HepG2 (cell line): ENCODE results near the gene EGLN2. TPM values are rescaled to one million over a fixed set of nuclear protein-coding genes. Genes with fewer than 3 reads are reported as not detected.

Source experiments
- CCAR2 ChIP-seq: fragments of 200-400 bp; formaldehyde crosslinking; optimal IDR thresholded peaks from 2 replicates; pipeline ENCODE3; 2018; ENCODE audit warnings: low read depth, mild to moderate bottlenecking, low read length, moderate library complexity
- CCDC6 ChIP-seq: sonication (generic); formaldehyde crosslinking; IDR thresholded peaks from 2 replicates; pipeline ENCODE4 v1.8.1; 2022; ENCODE audit warnings: mild to moderate bottlenecking, missing genetic modification reagents, moderate library complexity
- CHCHD3 ChIP-seq: sonication (generic); formaldehyde crosslinking; IDR thresholded peaks from 2 replicates; pipeline ENCODE4 v1.8.0; 2022; ENCODE audit warnings: mild to moderate bottlenecking, missing genetic modification reagents, moderate library complexity
- FLYWCH1 ChIP-seq: sonication (generic); formaldehyde crosslinking; IDR thresholded peaks from 2 replicates; pipeline ENCODE4 v1.8.1; 2023; ENCODE audit warnings: mild to moderate bottlenecking, missing genetic modification reagents
- HDAC2 ChIP-seq: sonication (generic); formaldehyde crosslinking; IDR thresholded peaks from 2 replicates; pipeline ENCODE4 v1.4.0; 2020; ENCODE audit warnings: missing genetic modification reagents
- HIC2 ChIP-seq: sonication (generic); formaldehyde crosslinking; IDR thresholded peaks from 2 replicates; pipeline ENCODE4 v1.9.0; 2022; ENCODE audit warnings: low read depth, missing genetic modification reagents
- MEF2D ChIP-seq: sonication (generic); formaldehyde crosslinking; IDR thresholded peaks from 2 replicates; pipeline ENCODE4 v1.5.1; 2020; ENCODE audit warnings: mild to moderate bottlenecking, missing genetic modification reagents
- MIER2 ChIP-seq: IDR thresholded peaks from 2 replicates; pipeline ENCODE4 v1.6.1; 2016; ENCODE audit warnings: missing biosample characterization, missing genetic modification reagents
- POGZ ChIP-seq: sonication (generic); formaldehyde crosslinking; IDR thresholded peaks from 2 replicates; pipeline ENCODE4 v1.4.0; 2020; ENCODE audit warnings: mild to moderate bottlenecking, missing genetic modification reagents
- RBAK ChIP-seq: sonication (generic); formaldehyde crosslinking; IDR thresholded peaks from 2 replicates; pipeline ENCODE4 v1.5.1; 2020; ENCODE audit warnings: mild to moderate bottlenecking, missing genetic modification reagents
- RFXAP ChIP-seq: sonication (generic); formaldehyde crosslinking; IDR thresholded peaks from 2 replicates; pipeline ENCODE4 v1.4.0; 2020; ENCODE audit warnings: missing genetic modification reagents, borderline replicate concordance
- SAP130 ChIP-seq: IDR thresholded peaks from 2 replicates; pipeline ENCODE4 v1.6.1; 2016; ENCODE audit warnings: low read depth
- SATB2 ChIP-seq: sonication (generic); formaldehyde crosslinking; IDR thresholded peaks from 2 replicates; pipeline ENCODE4 v1.5.0; 2020; ENCODE audit warnings: missing genetic modification reagents
- SIX1 ChIP-seq: sonication (generic); formaldehyde crosslinking; IDR thresholded peaks from 2 replicates; pipeline ENCODE4 v1.4.0; 2020; ENCODE audit warnings: missing genetic modification reagents, borderline replicate concordance
- SKI ChIP-seq: fragments of 450-650 bp; IDR thresholded peaks from one replicate; pipeline ENCODE4 v1.6.1; 2018; ENCODE audit warnings: mild to moderate bottlenecking; ENCODE audit not compliant: partially characterized antibody
- SMAD9 ChIP-seq: sonication (generic); formaldehyde crosslinking; IDR thresholded peaks from 2 replicates; pipeline ENCODE4 v1.5.1; 2020; ENCODE audit warnings: mild to moderate bottlenecking, missing genetic modification reagents
- ZMYM4 ChIP-seq: sonication (generic); formaldehyde crosslinking; IDR thresholded peaks from 2 replicates; pipeline ENCODE4 v1.8.1; 2023; ENCODE audit warnings: mild to moderate bottlenecking, missing genetic modification reagents
- ZNF101 ChIP-seq: sonication (generic); formaldehyde crosslinking; IDR thresholded peaks from 2 replicates; pipeline ENCODE4 v1.4.0; 2020; ENCODE audit warnings: mild to moderate bottlenecking, low read depth, missing genetic modification reagents, borderline replicate concordance
- ZNF3 ChIP-seq: IDR thresholded peaks from 2 replicates; pipeline ENCODE4 v1.7.0; 2017; ENCODE audit warnings: inconsistent platforms
- ZNF547 ChIP-seq: sonication (generic); formaldehyde crosslinking; IDR thresholded peaks from 2 replicates; pipeline ENCODE4 v1.5.1; 2020; ENCODE audit warnings: mild to moderate bottlenecking, missing genetic modification reagents
- ZNF839 ChIP-seq: sonication (generic); formaldehyde crosslinking; IDR thresholded peaks from 2 replicates; pipeline ENCODE4 v1.4.0; 2020; ENCODE audit warnings: missing genetic modification reagents, mild to moderate bottlenecking, borderline replicate concordance
- polyA plus RNA-seq, 8 experiments: library from polyadenylated mRNA; depleted of rRNA in 3 of 8; stranded (reverse) in 7 of 8; unstranded in 1 of 8; fragments of >200 nt; fragmentation: Illumina TruSeq in 4 of 8; extraction: Trizol in 4 of 8; gene quantifications; 2 replicates each; pipeline versions ENCODE4 v1.2.1 to v1.2.3, GENCODE V29; 2011 to 2016; ENCODE audit warnings: low read depth in 4 of 8, missing spikeins in 1 of 8, mixed read lengths in 1 of 8; ENCODE audit not compliant: insufficient read depth in 1 of 8
- total RNA-seq, 5 experiments: library from RNA; depleted of rRNA; stranded (reverse); fragments of >200 nt; fragmentation: Illumina TruSeq; extraction: Trizol; gene quantifications; 2 replicates each; pipeline ENCODE4 v1.2.3, GENCODE V29; 2016; ENCODE audit warnings: low read depth in 1 of 5
- TF ChIP-seq, protein P1 (sequence below): sonication (generic); formaldehyde crosslinking; IDR thresholded peaks from 2 replicates; pipeline ENCODE4 v1.4.0; 2020; ENCODE audit warnings: mild to moderate bottlenecking, missing genetic modification reagents
- TF ChIP-seq, protein P2 (sequence below): IDR thresholded peaks from 2 replicates; pipeline ENCODE4 v1.6.1; 2016; ENCODE audit warnings: control low read depth
- TF ChIP-seq, protein P3 (sequence below): IDR thresholded peaks from 2 replicates; pipeline ENCODE4 v1.6.1; 2016; ENCODE audit warnings: missing compliant biosample characterization, missing genetic modification reagents, borderline replicate concordance
- TF ChIP-seq, protein P4 (sequence below): IDR thresholded peaks from 2 replicates; pipeline ENCODE4 v1.6.1; 2018; ENCODE audit warnings: missing genetic modification reagents

EGLN2 gene
- total and polyA plus RNA-seq, 2 of the 13 experiments (the other 11 are each of a cell fraction or from before 2014, with no cell fraction given): 16.5 to 40.8 TPM

DNA sequence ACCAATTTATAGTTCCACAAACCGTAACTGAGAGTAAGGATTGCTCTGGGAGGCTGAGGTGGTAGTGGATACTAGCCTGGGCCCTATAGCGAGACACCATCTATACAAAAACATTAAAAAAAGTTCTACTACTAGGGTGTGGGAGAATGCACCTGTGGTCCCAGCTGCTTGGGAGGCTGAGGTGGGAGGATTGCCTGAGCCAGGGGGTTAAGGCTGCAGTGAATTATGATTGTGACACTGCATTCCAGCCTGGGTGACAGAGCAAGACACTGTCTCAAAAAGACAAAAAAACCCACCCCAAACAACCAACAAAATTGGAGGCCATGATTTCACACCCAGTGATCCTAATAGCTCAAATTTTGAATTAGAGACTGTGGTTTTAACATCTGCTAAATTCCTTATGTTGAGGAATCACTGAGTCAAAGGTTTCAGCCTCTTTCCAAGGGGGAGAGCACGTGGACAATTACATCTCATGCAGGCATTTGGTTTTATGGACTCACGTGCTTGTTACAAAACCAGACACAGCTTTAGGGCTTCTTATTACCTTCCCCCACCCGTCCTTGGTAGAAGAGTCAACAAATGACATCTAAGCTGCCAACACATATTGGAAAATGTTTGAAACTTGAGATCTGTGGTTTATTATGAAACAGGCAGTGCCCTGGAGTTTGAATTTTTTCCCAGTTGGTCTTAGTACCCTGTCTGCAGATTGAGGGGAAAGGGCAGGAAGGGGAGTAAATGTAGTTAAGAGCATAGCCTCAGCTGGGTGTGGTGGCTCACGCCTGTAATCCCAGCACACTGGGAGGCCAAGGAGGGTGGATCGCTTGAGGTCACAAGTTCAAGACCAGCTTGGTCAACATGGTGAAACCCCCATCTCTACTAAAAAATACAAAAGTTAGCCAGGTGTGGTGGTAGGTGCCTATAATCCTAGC lies 32.8 kb downstream of the EGLN2 start (continued):
- TF ChIP-seq CCDC6 (CRISPR knock-in tag): no peak; the same call in 1 of the 2 replicates
- peak; percentile 96 for TF ChIP-seq SIX1 (CRISPR knock-in tag)
- peak; percentile 77 for TF ChIP-seq HDAC2
- TF ChIP-seq SATB2 (CRISPR knock-in tag): peak; percentile 51; the same call in 1 of the 2 replicates
- no peak for TF ChIP-seq ZNF547
- TF ChIP-seq ZNF101 (CRISPR knock-in tag): no peak
- TF ChIP-seq SMAD9: no peak
- TF ChIP-seq MIER2: no peak
- TF ChIP-seq SAP130 (CRISPR knock-in tag): peak; percentile 77; the same call in 1 of the 2 replicates
- TF ChIP-seq, protein P1, sequence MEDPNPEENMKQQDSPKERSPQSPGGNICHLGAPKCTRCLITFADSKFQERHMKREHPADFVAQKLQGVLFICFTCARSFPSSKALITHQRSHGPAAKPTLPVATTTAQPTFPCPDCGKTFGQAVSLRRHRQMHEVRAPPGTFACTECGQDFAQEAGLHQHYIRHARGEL: no peak
- peak; percentile 90 for TF ChIP-seq SKI
- TF ChIP-seq, protein P2, sequence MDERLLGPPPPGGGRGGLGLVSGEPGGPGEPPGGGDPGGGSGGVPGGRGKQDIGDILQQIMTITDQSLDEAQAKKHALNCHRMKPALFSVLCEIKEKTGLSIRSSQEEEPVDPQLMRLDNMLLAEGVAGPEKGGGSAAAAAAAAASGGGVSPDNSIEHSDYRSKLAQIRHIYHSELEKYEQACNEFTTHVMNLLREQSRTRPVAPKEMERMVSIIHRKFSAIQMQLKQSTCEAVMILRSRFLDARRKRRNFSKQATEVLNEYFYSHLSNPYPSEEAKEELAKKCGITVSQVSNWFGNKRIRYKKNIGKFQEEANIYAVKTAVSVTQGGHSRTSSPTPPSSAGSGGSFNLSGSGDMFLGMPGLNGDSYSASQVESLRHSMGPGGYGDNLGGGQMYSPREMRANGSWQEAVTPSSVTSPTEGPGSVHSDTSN: no peak
- TF ChIP-seq, protein P3, sequence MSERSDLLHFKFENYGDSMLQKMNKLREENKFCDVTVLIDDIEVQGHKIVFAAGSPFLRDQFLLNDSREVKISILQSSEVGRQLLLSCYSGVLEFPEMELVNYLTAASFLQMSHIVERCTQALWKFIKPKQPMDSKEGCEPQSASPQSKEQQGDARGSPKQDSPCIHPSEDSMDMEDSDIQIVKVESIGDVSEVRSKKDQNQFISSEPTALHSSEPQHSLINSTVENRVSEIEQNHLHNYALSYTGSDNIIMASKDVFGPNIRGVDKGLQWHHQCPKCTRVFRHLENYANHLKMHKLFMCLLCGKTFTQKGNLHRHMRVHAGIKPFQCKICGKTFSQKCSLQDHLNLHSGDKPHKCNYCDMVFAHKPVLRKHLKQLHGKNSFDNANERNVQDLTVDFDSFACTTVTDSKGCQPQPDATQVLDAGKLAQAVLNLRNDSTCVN (CRISPR knock-in tag): no peak
- TF ChIP-seq RBAK (CRISPR knock-in tag): no peak
- no peak; the same call in 1 of the 2 replicates for TF ChIP-seq ZNF3 (CRISPR knock-in tag)
- TF ChIP-seq, protein P4, sequence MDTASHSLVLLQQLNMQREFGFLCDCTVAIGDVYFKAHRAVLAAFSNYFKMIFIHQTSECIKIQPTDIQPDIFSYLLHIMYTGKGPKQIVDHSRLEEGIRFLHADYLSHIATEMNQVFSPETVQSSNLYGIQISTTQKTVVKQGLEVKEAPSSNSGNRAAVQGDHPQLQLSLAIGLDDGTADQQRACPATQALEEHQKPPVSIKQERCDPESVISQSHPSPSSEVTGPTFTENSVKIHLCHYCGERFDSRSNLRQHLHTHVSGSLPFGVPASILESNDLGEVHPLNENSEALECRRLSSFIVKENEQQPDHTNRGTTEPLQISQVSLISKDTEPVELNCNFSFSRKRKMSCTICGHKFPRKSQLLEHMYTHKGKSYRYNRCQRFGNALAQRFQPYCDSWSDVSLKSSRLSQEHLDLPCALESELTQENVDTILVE: peak; percentile 74
- no peak for TF ChIP-seq CHCHD3 (CRISPR knock-in tag)
- TF ChIP-seq POGZ (CRISPR knock-in tag): peak; percentile 39; the same call in 1 of the 2 replicates
- peak; percentile 61 for TF ChIP-seq ZMYM4 (CRISPR knock-in tag)
- TF ChIP-seq HIC2 (CRISPR knock-in tag): peak; percentile 60; the same call in 1 of the 2 replicates
- peak; percentile 72; the same call in 1 of the 2 replicates for TF ChIP-seq MEF2D (CRISPR knock-in tag)
- no peak for TF ChIP-seq CCAR2
- TF ChIP-seq ZNF839 (CRISPR knock-in tag): no peak
- no peak for TF ChIP-seq FLYWCH1 (CRISPR knock-in tag)
- TF ChIP-seq RFXAP (CRISPR knock-in tag): peak; percentile 64; the same call in 1 of the 2 replicates
